ENCODE results near the gene C3orf85.

C3orf85 gene

GRCh38 chr3:109154979-109155378, 18.5 kb downstream of the C3orf85 start:
- no peak for DNase-seq

DNA sequence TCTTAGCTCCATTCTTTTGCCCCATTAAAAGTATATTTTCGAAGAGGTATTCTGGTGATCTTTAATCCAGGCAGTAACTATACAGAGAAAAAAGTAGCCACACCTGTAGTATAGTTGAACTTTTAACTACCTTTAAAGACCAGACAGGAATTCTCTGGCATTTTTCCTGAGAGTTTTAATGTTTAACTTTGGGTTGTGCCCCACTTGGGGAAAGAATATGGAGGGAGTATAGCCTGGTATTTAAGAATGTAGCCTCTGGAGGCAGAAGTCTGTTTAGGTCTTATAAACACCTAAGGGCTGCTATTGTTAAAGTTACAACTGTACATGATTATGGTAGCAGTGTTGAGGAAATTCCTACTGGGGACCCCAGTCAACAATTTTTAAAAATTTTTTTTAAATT, 19.3 kb downstream of the C3orf85 start:
- DNase-seq, result no peak

DNA sequence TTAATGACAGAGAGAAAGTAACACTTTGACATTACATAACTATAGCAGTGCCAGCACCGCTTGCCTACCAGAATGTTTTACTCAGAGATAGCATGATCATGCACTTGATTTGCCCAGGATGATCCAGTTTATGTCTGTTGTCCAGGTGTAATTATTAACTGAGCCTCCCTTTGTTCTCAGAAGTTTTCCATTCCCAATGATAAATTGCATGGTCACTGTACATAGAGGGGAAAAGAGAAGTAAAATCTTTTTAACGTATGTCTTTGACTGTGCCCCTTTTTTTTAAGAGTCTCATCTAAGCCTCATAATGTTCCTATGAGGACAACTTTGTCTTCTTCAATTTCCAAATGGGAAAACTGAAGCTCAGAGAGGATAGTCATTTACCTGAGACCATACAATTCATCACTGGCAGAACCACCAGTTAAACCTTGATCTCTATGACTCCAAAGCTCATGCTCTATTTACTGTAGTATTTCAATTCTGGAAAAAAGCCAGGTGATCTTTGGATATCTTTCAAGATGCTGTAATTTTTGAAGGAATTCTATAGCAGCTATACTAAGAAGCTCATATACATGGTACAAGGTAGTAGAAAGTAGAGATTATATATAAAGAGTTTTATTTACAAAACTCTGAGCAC, 25.1 kb downstream of the C3orf85 start:
- DNase-seq, result no peak

DNA sequence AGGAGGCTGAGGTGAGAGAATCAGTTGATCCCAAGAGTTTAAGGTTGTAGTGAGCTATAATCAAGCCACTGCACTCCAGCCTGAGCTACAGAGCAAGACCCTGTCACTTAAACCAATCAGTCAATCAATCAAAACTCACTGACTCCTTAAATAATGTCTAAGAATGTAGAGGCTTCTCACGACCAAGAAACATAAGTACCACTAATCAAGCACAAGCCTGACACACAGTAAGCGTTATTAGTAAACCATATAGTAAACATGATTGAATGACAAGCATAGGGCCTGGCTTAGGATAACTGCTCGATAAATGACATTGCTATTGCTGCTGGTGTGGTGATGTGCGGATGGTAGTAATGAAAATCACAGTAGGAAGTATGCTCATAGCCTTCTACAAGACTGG, 29.4 kb downstream of the C3orf85 start:
- no peak for DNase-seq

DNA sequence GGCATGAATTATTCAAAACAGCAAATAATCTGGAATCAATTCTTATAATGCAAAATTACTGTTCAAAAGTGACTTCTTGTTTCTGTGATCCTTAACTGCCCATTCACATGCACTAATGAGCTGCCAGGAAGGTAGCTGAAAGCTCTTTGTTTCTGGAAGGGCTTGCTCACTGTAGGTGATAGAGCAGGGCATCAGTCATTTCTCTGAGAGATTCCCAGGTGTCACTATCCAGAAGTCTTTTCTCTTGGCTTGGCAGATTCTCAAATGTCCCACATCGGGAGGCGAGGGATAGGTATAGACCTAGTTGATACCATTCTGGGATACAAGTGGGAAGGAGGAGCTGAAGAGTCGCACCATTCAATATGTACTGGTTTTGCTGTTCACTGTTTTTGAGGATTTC, 35.0 kb downstream of the C3orf85 start:
- DNase-seq, result no peak

- no peak for DNase-seq
Observed at GRCh38 chr3:109175411-109175810, 38.9 kb downstream of the C3orf85 start.

DNA sequence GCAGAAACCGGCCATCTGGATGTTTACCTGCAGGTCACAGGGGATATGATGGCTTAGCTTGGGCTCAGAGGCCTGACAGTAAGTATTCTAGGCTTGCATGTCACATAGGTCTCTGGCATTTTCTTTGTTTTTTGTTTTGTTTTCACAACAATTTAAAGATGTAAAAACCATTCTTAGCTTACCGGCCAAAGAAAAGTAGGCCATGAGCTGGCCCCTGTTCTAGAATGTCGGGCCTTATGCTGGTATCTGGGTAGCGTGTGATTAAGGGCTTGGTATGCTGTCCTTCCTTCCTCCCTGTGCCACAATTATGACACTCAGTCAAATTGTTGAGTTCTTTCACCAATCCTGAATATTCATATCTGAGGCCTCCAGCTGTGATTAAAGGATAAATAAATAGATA, 40.2 kb downstream of the C3orf85 start:
- DNase-seq, result no peak

GRCh38 chr3:109177908-109178307, 41.4 kb downstream of the C3orf85 start:
- DNase-seq, result no peak

GRCh38 chr3:109178708-109179107, 42.2 kb downstream of the C3orf85 start:
- no peak for DNase-seq

DNA sequence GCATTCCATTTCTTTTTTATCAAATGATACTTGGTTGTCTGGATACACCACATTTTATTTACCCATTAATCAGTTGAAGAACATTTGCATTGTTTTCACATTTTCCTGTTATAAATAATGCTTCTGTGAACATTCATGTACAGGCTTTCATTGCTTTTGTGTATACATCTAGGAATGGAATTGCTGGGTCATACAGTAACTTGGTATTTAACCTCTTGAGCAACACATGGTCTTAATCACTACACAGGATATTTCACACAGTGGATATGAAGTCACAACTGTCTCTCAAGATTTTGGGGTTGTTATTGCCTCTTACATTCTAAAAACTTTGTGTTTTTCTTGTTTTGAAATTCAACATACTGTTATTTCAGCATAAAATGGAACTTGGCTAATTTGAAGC, 48.2 kb downstream of the C3orf85 start:
- no peak for DNase-seq

GRCh38 chr3:109187390-109187789, 50.9 kb downstream of the C3orf85 start:
- DNase-seq, result no peak

GRCh38 chr3:109188741-109189140, 52.2 kb downstream of the C3orf85 start:
- DNase-seq, result no peak

DNA sequence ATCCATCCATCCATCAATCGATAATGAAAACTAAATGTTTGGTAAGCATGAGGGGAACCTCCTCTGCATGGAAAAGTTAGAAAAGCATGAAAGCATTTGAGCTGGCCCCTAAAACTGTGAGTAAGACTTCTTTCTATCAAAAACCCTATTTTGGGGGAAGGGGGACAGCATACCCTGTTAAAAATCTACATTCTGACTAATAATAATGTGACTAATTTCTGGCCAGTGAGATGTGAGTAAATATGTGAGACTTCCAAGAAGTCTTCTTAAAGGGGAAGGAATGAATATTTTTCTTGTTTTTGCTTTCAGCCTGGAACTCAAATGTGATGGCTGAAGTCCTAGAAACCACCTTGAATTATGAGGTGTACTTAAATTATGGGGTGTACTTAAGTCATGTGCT, 54.9 kb downstream of the C3orf85 start:
- no peak for DNase-seq

DNA sequence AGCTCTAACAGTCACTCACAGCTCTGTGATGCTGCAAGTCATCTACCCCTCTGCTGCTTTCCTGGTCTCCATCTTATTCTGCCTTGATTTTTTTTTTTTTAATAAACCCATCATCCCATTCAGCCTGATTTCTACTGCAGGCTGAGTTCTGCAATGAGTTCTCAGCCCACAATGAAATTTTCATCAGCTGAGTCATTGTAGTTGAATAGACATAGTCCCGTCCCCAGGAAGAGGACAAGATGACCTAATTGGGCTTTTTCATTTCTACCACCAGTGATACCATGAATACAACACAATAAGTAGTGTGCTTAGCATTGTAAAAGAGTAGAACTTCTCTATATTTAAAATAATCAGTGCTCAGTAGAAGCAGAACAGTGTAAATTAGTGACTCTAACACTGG, 59.3 kb downstream of the C3orf85 start:
- no peak for DNase-seq
